HG03175 (cell line): Measurements from ENCODE around the gene TEX36.
"Not testable (repeated sequence)": the region's sequence is repeated elsewhere in the genome, so short reads cannot be mapped to it uniquely, and the experiment has no call there.

ENCODE experiments used
- ATAC-seq: cut with Tn5 transposase; IDR thresholded peaks from one replicate; pipeline ENCODE4 v1.9.1; 2021; ENCODE audit warnings: mild to moderate bottlenecking, moderate library complexity; ENCODE audit not compliant: unreplicated experiment

TEX36 gene

GRCh38 chr10:125692601-125693523 is 9.9 kb upstream of the TEX36 start:
- no peak for ATAC-seq

- ATAC-seq = no peak
Measured at GRCh38 chr10:125692196-125692595, 9.2 kb upstream of the TEX36 start.

GRCh38 chr10:125691160-125691981 is 8.4 kb upstream of the TEX36 start:
- ATAC-seq = no peak

GRCh38 chr10:125689955-125690569 is 7.1 kb upstream of the TEX36 start:
- no peak for ATAC-seq

- no peak for ATAC-seq
Measured at GRCh38 chr10:125687507-125688185, 4.7 kb upstream of the TEX36 start.

- no peak for ATAC-seq
Measured at GRCh38 chr10:125684581-125684980, 1.6 kb upstream of the TEX36 start.

GRCh38 chr10:125683821-125684220 is 858 bp upstream of the TEX36 start:
- no peak for ATAC-seq

GRCh38 chr10:125679436-125679835 is 3.5 kb downstream of the TEX36 start:
- ATAC-seq = no peak

- no peak for ATAC-seq
Measured at GRCh38 chr10:125672884-125673283, 10.1 kb downstream of the TEX36 start.

GRCh38 chr10:125662584-125662983 is 20.4 kb downstream of the TEX36 start:
- no peak for ATAC-seq

GRCh38 chr10:125661941-125662515 is 20.9 kb downstream of the TEX36 start:
- no peak for ATAC-seq

GRCh38 chr10:125661431-125661940 is 21.5 kb downstream of the TEX36 start:
- ATAC-seq = no peak

- no peak for ATAC-seq
Measured at GRCh38 chr10:125659071-125659470, 23.9 kb downstream of the TEX36 start.

- ATAC-seq = no peak
Measured at GRCh38 chr10:125656523-125656922, 26.4 kb downstream of the TEX36 start.

- not testable (repeated sequence) for ATAC-seq
Measured at GRCh38 chr10:125653113-125653512, 29.9 kb downstream of the TEX36 start.

- no peak for ATAC-seq
Measured at GRCh38 chr10:125646311-125646710, 36.7 kb downstream of the TEX36 start.

GRCh38 chr10:125641398-125641797 is 41.6 kb downstream of the TEX36 start:
- ATAC-seq = no peak

- ATAC-seq = no peak
Measured at GRCh38 chr10:125640653-125641052, 42.3 kb downstream of the TEX36 start.

GRCh38 chr10:125639846-125640245 is 43.1 kb downstream of the TEX36 start:
- ATAC-seq = no peak

GRCh38 chr10:125638555-125638954 is 44.4 kb downstream of the TEX36 start:
- ATAC-seq = no peak
